NT2/D1 (cell line): ENCODE results near the gene SCAP.

ENCODE experiments used
- SUZ12 ChIP-seq: IDR thresholded peaks from 2 replicates; pipeline ENCODE4 v1.6.1; 2011; ENCODE audit not compliant: insufficient read length, insufficient read depth; ENCODE audit errors: extremely low read depth
- YY1 ChIP-seq: IDR thresholded peaks from 2 replicates; pipeline ENCODE4 v1.6.1; 2011; ENCODE audit not compliant: insufficient read length, insufficient read depth

- no peak for TF ChIP-seq YY1
- no peak for TF ChIP-seq SUZ12
Observed at GRCh38 chr3:47469616-47470015, 6.1 kb downstream of the SCAP start.
